DOHH2 (cell line): ENCODE results near the gene MYH13.

Experiments
- H3F3A ChIP-seq: fragments of 200-600 bp; sonication (generic), shearing (Covaris generic); 2 replicates; pipeline ENCODE4 v1.6.0; 2016; ENCODE audit warnings: antibody characterized with exemption, mild to moderate bottlenecking; ENCODE audit not compliant: control insufficient read depth, insufficient read depth
- H3K27ac ChIP-seq: fragments of 200-600 bp; sonication (generic); 2 replicates; pipeline ENCODE4 v1.5.1; 2014; ENCODE audit warnings: low read depth, mild to moderate bottlenecking, low read length, moderate library complexity
- H3K27me3 ChIP-seq: fragments of 200-600 bp; sonication (generic); 2 replicates; pipeline ENCODE4 v1.6.1; 2014; ENCODE audit warnings: mild to moderate bottlenecking, low read length, mixed read lengths; ENCODE audit not compliant: control insufficient read depth
- H3K36me3 ChIP-seq: fragments of 200-600 bp; sonication (generic); 2 replicates; pipeline ENCODE4 v1.6.1; 2014; ENCODE audit warnings: mild to moderate bottlenecking, low read length, moderate library complexity, mixed read lengths; ENCODE audit not compliant: control insufficient read depth
- H3K4me1 ChIP-seq: fragments of 200-600 bp; sonication (generic); 2 replicates; pipeline ENCODE4 v1.6.1; 2014; ENCODE audit warnings: mild to moderate bottlenecking, low read length, mixed read lengths; ENCODE audit not compliant: control insufficient read depth
- H3K4me2 ChIP-seq: fragments of 200-600 bp; sonication (generic); 2 replicates; pipeline ENCODE4 v1.6.0; 2014; ENCODE audit warnings: mild to moderate bottlenecking, low read length, moderate library complexity
- H3K4me3 ChIP-seq: fragments of 200-600 bp; sonication (generic); 2 replicates; pipeline ENCODE4 v1.5.1; 2014; ENCODE audit warnings: mild to moderate bottlenecking, low read length, mixed read lengths
- H3K79me2 ChIP-seq: fragments of 200-600 bp; sonication (generic); 2 replicates; pipeline ENCODE4 v1.6.1; 2014; ENCODE audit warnings: mild to moderate bottlenecking, low read length, mixed read lengths; ENCODE audit not compliant: control insufficient read depth
- H3K9me2 ChIP-seq: fragments of 200-600 bp; sonication (generic); replicated peaks from 2 replicates; pipeline ENCODE4 v1.6.1; 2014; ENCODE audit warnings: mild to moderate bottlenecking, low read length, mixed read lengths; ENCODE audit not compliant: control insufficient read depth
- H3K9me3 ChIP-seq: fragments of 200-600 bp; sonication (generic); 2 replicates; pipeline ENCODE4 v1.6.1; 2014; ENCODE audit warnings: antibody characterized with exemption, low read length, mixed read lengths; ENCODE audit not compliant: control insufficient read depth, insufficient read depth
- H4K20me1 ChIP-seq: fragments of 200-600 bp; sonication (generic); 2 replicates; pipeline ENCODE4 v1.6.0; 2014; ENCODE audit warnings: low read depth, mild to moderate bottlenecking, antibody characterized with exemption, low read length, moderate library complexity; ENCODE audit not compliant: control insufficient read depth, insufficient read depth
- CTCF ChIP-seq: fragments of 200-600 bp; sonication (generic); IDR thresholded peaks from one replicate; pipeline ENCODE4 v1.5.1; 2014; ENCODE audit warnings: antibody characterized with exemption, mild to moderate bottlenecking, low read depth, low read length; ENCODE audit not compliant: poor library complexity, severe bottlenecking
- EZH2phosphoT487 ChIP-seq: fragments of 200-600 bp; sonication (generic); IDR thresholded peaks from 2 replicates; pipeline ENCODE4 v1.6.1; 2017; ENCODE audit warnings: borderline replicate concordance, mild to moderate bottlenecking, antibody characterized with exemption, low read length, moderate library complexity, mixed read lengths

MYH13 gene

DNA sequence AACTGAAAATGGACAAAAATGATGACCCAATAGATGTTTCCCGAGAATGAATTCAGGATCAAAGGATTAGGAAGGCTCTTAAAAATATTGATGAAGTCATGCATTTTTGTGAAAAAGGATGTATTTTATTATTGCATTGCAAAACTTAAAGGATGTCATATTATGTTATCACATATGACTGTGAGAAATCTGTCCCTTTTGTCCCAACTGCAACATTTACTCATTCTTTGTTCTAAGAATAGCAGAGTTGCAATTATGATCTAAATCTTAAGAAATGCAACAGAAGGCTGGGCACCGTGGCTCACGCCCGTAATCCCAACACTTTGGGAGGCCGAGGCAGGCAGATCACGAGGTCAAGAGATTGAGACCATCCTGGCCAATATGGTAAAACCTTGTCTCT is 13.1 kb upstream of the MYH13 start:
- no peaks in the 10 kb centered on the region for H3K9me2 ChIP-seq
- no peaks in the 10 kb centered on the region for H3K9me3 ChIP-seq
- H3K36me3 ChIP-seq: no peaks in the 10 kb centered on the region
- H3K4me1 ChIP-seq: no peaks in the 10 kb centered on the region
- 0 out of 2 replicates have a peak, but pooled peaks cover 2% of the 10 kb centered on the region for H3K27me3 ChIP-seq
- no peak overlapping the region for H3K4me2 ChIP-seq
- H4K20me1 ChIP-seq: no peaks in the 10 kb centered on the region
- TF ChIP-seq CTCF (no peak), EZH2phosphoT487 (no peak)
- no peak overlapping the region for H3K4me3 ChIP-seq
- H3K27ac ChIP-seq: no peak overlapping the region
- H3F3A ChIP-seq: no peaks in the 10 kb centered on the region
- no peaks in the 10 kb centered on the region for H3K79me2 ChIP-seq

- H3K27ac ChIP-seq: no peak overlapping the region
- H3K9me2 ChIP-seq: no peaks in the 10 kb centered on the region
- no peaks in the 10 kb centered on the region for H3K4me1 ChIP-seq
- H3K4me3 ChIP-seq: no peak overlapping the region
- H3K9me3 ChIP-seq: no peaks in the 10 kb centered on the region
- H3K36me3 ChIP-seq: no peaks in the 10 kb centered on the region
- TF ChIP-seq EZH2phosphoT487 (no peak), CTCF (no peak)
- H3K4me2 ChIP-seq: no peak overlapping the region
- H3F3A ChIP-seq: no peaks in the 10 kb centered on the region
- H3K27me3 ChIP-seq: no peaks in the 10 kb centered on the region
- H3K79me2 ChIP-seq: no peaks in the 10 kb centered on the region
- H4K20me1 ChIP-seq: no peaks in the 10 kb centered on the region
These were observed 11.4 kb upstream of the MYH13 start for GRCh38 chr17:10384175-10384574.

- H3K27ac ChIP-seq: no peak overlapping the region
- no peaks in the 10 kb centered on the region for H3K4me1 ChIP-seq
- H3K79me2 ChIP-seq: no peaks in the 10 kb centered on the region
- H3K9me3 ChIP-seq: no peaks in the 10 kb centered on the region
- H3K36me3 ChIP-seq: no peaks in the 10 kb centered on the region
- no peak overlapping the region for H3K4me3 ChIP-seq
- no peaks in the 10 kb centered on the region for H4K20me1 ChIP-seq
- TF ChIP-seq CTCF (no peak), EZH2phosphoT487 (no peak)
- H3K9me2 ChIP-seq: no peaks in the 10 kb centered on the region
- H3K27me3 ChIP-seq: no peaks in the 10 kb centered on the region
- no peaks in the 10 kb centered on the region for H3F3A ChIP-seq
- no peak overlapping the region for H3K4me2 ChIP-seq
These were observed 8.0 kb upstream of the MYH13 start for GRCh38 chr17:10380631-10381408.
